OCI-M2 (cell line): ENCODE measurements around the gene ST6GAL1.
A peak's percentile ranks its signal among the peaks of the same experiment; 100 is the strongest.
"Not testable (repeated sequence)": the region's sequence is repeated elsewhere in the genome, so short reads cannot be mapped to it uniquely, and the experiment has no call there.

Experiments
- DNase-seq: peaks from one replicate; lab custom pipeline; 2025; ENCODE audit not compliant: unreplicated experiment; lab: John Stamatoyannopoulos, UW

ST6GAL1 gene

GRCh38 chr3:186991470-186991869, 61.1 kb downstream of the ST6GAL1 start:
- DNase-seq, result no peak

- not testable (repeated sequence) for DNase-seq
These were observed 61.8 kb downstream of the ST6GAL1 start for GRCh38 chr3:186992096-186992495.

GRCh38 chr3:186993210-186993782, 63.0 kb downstream of the ST6GAL1 start:
- DNase-seq, result no peak

GRCh38 chr3:186994000-186994955, 64.0 kb downstream of the ST6GAL1 start:
- DNase-seq, result no peak

GRCh38 chr3:186996356-186996755, 66.0 kb downstream of the ST6GAL1 start:
- no peak for DNase-seq

- DNase-seq, result peak; percentile 40
These were observed 66.7 kb downstream of the ST6GAL1 start for GRCh38 chr3:186997061-186997460.

- DNase-seq, result no peak
These were observed 67.2 kb downstream of the ST6GAL1 start for GRCh38 chr3:186997473-186997939.

- no peak for DNase-seq
These were observed 68.6 kb downstream of the ST6GAL1 start for GRCh38 chr3:186998937-186999368.

GRCh38 chr3:187000711-187001151, 70.4 kb downstream of the ST6GAL1 start:
- DNase-seq, result no peak

GRCh38 chr3:187002915-187003314, 72.6 kb downstream of the ST6GAL1 start:
- no peak for DNase-seq

GRCh38 chr3:187005827-187006481, 75.6 kb downstream of the ST6GAL1 start:
- DNase-seq, result no peak

- no peak for DNase-seq
These were observed 76.7 kb downstream of the ST6GAL1 start for GRCh38 chr3:187006864-187007630.

- not testable (repeated sequence) for DNase-seq
These were observed 80.1 kb downstream of the ST6GAL1 start for GRCh38 chr3:187010382-187010781.

- DNase-seq, result no peak
These were observed 81.6 kb downstream of the ST6GAL1 start for GRCh38 chr3:187011915-187012314.

- DNase-seq, result no peak
These were observed 82.3 kb downstream of the ST6GAL1 start for GRCh38 chr3:187012609-187013051.

- no peak for DNase-seq
These were observed 82.9 kb downstream of the ST6GAL1 start for GRCh38 chr3:187013159-187013716.

GRCh38 chr3:187014417-187014864, 84.1 kb downstream of the ST6GAL1 start:
- DNase-seq, result no peak

GRCh38 chr3:187015903-187016638, 85.7 kb downstream of the ST6GAL1 start:
- DNase-seq, result no peak

GRCh38 chr3:187016639-187017345, 86.5 kb downstream of the ST6GAL1 start:
- no peak for DNase-seq
